HepG2 (cell line): Measurements from ENCODE around the gene SHISAL1.

Experiments
- BCLAF1 ChIP-seq: fragments of 450-650 bp; IDR thresholded peaks from 2 replicates; pipeline ENCODE4 v1.6.1; 2017; ENCODE audit warnings: mild to moderate bottlenecking
- CTCF ChIP-seq: sonication (generic); formaldehyde crosslinking; IDR thresholded peaks from 2 replicates; pipeline ENCODE4 v1.5.0; 2020; ENCODE audit warnings: mild to moderate bottlenecking, missing genetic modification reagents, moderate library complexity
- DNMT3B ChIP-seq: conservative IDR thresholded peaks from 2 replicates; pipeline ENCODE4 v1.6.1; 2016; ENCODE audit warnings: missing biosample characterization, control low read depth
- FOXJ3 ChIP-seq: sonication (generic); formaldehyde crosslinking; IDR thresholded peaks from 2 replicates; pipeline ENCODE4 v1.4.0; 2020; ENCODE audit warnings: missing genetic modification reagents, mild to moderate bottlenecking, borderline replicate concordance
- HDAC1 ChIP-seq: sonication (generic); formaldehyde crosslinking; IDR thresholded peaks from 2 replicates; pipeline ENCODE4 v1.5.1; 2020; ENCODE audit warnings: mild to moderate bottlenecking, missing genetic modification reagents
- KAT7 ChIP-seq: IDR thresholded peaks from 2 replicates; pipeline ENCODE4 v1.6.1; 2018; ENCODE audit warnings: borderline replicate concordance, missing compliant biosample characterization
- ZNF501 ChIP-seq: sonication (generic); formaldehyde crosslinking; IDR thresholded peaks from 2 replicates; pipeline ENCODE4 v1.5.1; 2020; ENCODE audit warnings: mild to moderate bottlenecking, moderate library complexity, missing genetic modification reagents

GRCh38 chr22:44347549-44347948 is 34.8 kb upstream of the SHISAL1 start:
- TF ChIP-seq DNMT3B (no peak), CTCF (CRISPR knock-in tag) (no peak), BCLAF1 (no peak), ZNF501 (CRISPR knock-in tag) (no peak), KAT7 (no peak), HDAC1 (CRISPR knock-in tag) (no peak), FOXJ3 (no peak)
